ENCODE results near the gene ASPN. TPM values are rescaled to one million over a fixed set of nuclear protein-coding genes. Genes with fewer than 3 reads are reported as not detected.
A peak's percentile ranks its signal among the peaks of the same experiment; 100 is the strongest.

ASPN gene
- total and polyA plus RNA-seq, 8 donors = 0.51 to 16.5 (median 1.8) TPM

DNA sequence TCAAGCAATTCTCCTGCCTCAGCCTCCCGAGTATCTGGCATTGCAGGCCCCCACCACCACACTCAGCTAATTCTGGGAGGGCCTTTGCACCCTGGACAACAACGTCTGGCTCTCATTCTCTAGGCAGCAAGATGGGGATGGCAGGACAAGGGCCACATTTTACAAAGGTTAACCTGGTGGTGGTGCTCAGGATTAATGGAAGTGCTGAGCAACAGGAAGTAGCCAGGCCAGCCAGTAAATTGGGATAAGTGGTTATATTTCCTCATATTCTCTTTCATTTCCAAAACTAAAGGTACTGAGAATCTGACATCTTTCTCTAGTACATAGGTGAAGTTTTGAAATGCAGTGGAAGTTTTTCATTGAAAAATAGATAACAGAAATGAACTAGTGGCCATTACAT lies 24.7 kb upstream of the ASPN start:
- DNase-seq (no peak), ATAC-seq (no peak), FAIRE-seq (no peak)
- no peaks in the 10 kb centered on the region for H3K9me3 ChIP-seq
- H3K36me3 ChIP-seq = no peaks in the 10 kb centered on the region
- H3K27ac ChIP-seq = no peak overlapping the region
- TF ChIP-seq, protein P1, sequence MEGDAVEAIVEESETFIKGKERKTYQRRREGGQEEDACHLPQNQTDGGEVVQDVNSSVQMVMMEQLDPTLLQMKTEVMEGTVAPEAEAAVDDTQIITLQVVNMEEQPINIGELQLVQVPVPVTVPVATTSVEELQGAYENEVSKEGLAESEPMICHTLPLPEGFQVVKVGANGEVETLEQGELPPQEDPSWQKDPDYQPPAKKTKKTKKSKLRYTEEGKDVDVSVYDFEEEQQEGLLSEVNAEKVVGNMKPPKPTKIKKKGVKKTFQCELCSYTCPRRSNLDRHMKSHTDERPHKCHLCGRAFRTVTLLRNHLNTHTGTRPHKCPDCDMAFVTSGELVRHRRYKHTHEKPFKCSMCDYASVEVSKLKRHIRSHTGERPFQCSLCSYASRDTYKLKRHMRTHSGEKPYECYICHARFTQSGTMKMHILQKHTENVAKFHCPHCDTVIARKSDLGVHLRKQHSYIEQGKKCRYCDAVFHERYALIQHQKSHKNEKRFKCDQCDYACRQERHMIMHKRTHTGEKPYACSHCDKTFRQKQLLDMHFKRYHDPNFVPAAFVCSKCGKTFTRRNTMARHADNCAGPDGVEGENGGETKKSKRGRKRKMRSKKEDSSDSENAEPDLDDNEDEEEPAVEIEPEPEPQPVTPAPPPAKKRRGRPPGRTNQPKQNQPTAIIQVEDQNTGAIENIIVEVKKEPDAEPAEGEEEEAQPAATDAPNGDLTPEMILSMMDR (IDR thresholded peaks at IDR 0.05) = no peak
- intact Hi-C loops (cut with DNase I) = no loop called here
- WGBS, 2 donors = 77 to 84% methylated on average over 2 of the region's 2 CpGs
- H3K4me1 ChIP-seq = no peaks in the 10 kb centered on the region
- H3K4me3 ChIP-seq = no peak overlapping the region
- H3K27me3 ChIP-seq = no peaks in the 10 kb centered on the region

DNA sequence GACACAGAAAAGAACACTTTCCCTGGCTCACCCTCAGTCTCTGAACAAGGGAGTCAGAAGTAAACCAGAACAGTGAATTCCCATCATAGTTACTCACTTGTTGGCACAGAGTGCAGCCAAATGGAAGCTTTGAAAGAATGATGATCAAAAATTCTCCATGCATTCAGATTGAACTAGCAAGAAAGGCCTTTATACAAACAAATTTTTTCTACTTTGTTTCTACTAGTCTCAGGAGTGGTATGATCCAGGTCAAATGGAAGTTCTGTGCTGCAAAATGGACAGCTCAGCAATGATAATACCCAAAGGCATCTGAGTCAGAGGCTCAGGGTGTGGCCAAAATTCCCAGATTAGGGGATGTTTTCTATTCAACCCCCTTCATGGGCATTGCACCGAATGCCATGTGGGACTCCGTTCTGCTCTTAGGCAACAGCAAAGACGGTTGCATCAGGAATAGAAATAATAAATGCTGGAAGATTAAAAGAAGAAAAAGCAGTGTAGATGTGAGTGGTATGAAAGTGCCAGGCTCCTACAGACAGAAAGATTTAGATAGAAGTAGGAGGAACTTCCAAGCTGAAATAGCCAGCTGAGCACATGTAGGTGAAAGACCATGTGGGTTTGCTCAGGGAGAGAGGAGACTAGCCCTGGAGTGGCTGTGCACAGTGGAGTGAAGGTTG lies 24.0 kb upstream of the ASPN start:
- no peaks in the 10 kb centered on the region for H3K4me1 ChIP-seq
- H3K4me3 ChIP-seq = no peak overlapping the region
- 89 to 92% methylated on average over 3 of the region's 3 CpGs for WGBS, 2 donors
- H3K27me3 ChIP-seq = no peaks in the 10 kb centered on the region
- intact Hi-C loops (cut with DNase I) = no loop called here
- no peaks in the 10 kb centered on the region for H3K36me3 ChIP-seq
- no peak for FAIRE-seq
- no peak for DNase-seq
- TF ChIP-seq, protein P1 (IDR thresholded peaks at IDR 0.05) = no peak
- no peaks in the 10 kb centered on the region for H3K9me3 ChIP-seq
- no peak overlapping the region for H3K27ac ChIP-seq
- ATAC-seq = peak in 3 of 4 donors; percentile 41 to 66 (median 62)

DNA sequence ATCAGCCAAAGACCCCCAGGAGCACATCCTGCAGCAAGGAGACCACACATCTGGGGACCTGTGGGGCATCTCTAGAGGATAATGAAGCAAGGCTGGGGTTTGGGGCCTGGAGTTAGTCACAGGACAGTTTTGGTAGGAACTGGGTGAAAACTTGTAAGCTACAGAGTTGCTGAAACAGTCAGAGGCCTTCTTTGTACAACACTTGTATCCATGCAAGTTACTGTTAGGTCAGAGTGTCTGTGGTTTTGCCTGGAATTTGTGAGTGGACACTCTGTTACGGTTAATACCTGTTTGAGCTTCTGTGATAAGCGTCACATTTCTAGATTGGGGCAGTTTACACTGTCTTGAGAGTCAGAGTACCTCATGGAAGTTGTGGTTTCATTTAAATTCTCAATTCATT lies 22.6 kb upstream of the ASPN start:
- 82 to 90% methylated on average over 2 of the region's 2 CpGs for whole genome bisulfite sequencing, 2 donors
- Histone ChIP-seq H3K9me3 (no peaks in the 10 kb centered on the region), H3K27ac (no peak overlapping the region), H3K4me3 (no peak overlapping the region), H3K4me1 (no peaks in the 10 kb centered on the region), H3K36me3 (no peaks in the 10 kb centered on the region), H3K27me3 (no peaks in the 10 kb centered on the region)
- TF ChIP-seq, protein P1 (IDR thresholded peaks at IDR 0.05) = no peak
- intact Hi-C loops (cut with DNase I) = no loop called here
- ATAC-seq (no peak), FAIRE-seq (no peak), DNase-seq (no peak)

DNA sequence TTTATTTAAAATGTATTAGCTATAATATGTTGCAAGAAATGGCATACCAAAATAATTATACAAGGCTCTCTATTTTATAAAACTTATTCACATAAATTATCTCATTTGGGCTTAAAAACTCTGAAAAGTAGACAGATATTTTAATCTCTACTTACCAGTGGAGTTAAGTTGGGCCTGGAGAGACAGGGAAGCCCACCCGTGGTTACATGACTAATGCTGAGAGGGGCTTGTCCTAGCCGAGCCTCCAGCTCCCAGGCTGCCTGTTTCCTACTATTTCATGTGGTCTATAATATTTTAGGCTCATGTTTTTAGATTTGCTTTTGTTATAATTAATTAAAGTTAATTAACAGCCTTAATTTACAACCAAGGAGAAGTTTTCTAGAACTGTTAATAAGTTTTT lies 20.9 kb upstream of the ASPN start:
- Histone ChIP-seq H3K27ac (no peak overlapping the region), H3K27me3 (no peaks in the 10 kb centered on the region), H3K36me3 (no peaks in the 10 kb centered on the region), H3K4me3 (no peak overlapping the region), H3K4me1 (no peaks in the 10 kb centered on the region), H3K9me3 (no peaks in the 10 kb centered on the region)
- FAIRE-seq = no peak
- intact Hi-C loops (cut with DNase I) = no loop called here
- no peak for ATAC-seq
- WGBS, 2 donors = 79 to 91% methylated on average over 2 of the region's 2 CpGs
- TF ChIP-seq, protein P1 (IDR thresholded peaks at IDR 0.05) = no peak
- no peak for DNase-seq

DNA sequence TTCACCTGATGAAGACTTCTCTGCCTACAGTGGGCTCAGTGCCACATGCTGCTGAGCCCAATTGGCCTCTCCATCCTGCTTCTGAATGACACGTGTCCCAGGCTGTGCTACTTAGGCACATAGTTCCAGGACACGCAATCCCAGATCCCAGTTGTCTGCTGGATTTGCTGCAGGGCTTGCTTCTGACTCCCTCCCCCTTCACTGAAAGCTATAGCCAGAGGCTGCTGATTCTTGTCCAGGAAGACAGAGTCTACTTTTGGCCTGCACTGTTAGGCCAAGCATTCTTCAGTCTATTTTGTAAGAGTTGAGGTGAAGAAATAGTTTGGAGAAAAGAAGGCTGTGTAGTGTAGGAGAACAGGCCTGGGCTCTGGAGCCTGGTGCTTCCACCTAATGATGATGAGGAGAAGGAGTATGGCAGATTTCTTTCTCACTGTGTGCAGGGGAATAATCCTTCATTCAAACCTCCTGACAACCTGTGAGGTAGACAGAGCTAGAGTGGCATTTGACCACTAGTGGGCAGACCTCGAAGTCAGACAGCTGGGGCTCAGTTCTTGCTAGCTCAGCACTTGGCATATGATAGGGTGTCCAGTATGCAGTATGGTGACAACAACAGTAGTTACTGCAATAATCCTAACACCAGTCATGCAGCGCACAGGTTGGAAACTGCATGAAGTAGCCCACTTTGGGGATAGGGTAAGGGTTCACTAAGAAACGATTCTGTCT lies 19.5 kb upstream of the ASPN start:
- peak in 1 of 6 donors; percentile 20 for DNase-seq
- TF ChIP-seq, protein P1 (IDR thresholded peaks at IDR 0.05) = peak in 2 of 4 donors; percentile 8 to 17
- no peak for FAIRE-seq
- Histone ChIP-seq H3K27ac (no peak overlapping the region), H3K36me3 (no peaks in the 10 kb centered on the region), H3K4me3 (no peak overlapping the region), H3K4me1 (no peaks in the 10 kb centered on the region), H3K9me3 (no peaks in the 10 kb centered on the region), H3K27me3 (no peaks in the 10 kb centered on the region)
- ATAC-seq = peak in 3 of 4 donors; percentile 60 to 70 (median 66)
- 77 to 78% methylated on average over 5 of the region's 5 CpGs for WGBS, 2 donors
- intact Hi-C loops (cut with DNase I) = no loop called here
